ENCODE measurements around the gene CD3D.

Gene CD3D

DNA sequence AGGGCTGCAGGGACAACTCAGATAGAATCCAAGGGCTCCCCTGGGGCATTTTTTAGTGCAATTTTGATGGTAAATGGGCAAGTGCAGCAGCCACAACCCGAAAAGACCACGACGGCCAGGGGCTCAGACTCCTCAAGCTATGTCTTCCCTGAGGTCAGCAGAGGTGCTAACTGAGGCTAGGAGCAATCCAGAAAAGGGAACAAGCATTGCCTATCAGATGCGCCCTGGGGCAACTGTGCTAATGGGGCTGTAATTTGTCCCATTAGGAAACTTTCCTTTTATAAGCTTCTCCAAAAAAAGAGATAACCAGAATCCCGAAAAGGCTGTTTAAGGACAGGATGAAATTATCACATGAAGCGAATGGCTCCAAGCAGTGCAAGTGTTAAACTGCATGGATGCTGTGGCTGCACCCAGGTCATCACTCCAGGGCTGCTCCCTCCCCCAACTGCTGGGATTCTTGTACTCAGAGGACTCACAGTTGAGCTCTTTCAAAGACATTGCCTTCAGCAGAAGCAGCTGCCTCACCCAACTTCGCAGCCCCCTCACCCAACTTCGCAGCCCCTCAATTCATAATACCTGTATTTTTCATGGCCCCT, 40.8 kb downstream of the CD3D start:
- DNase-seq (ENCODE audit: low read depth): no peak
- in situ Hi-C loops (cut with HindIII; ENCODE audit: low sequenced_read_pairs): no loop called here
- H3K4me3 ChIP-seq (ENCODE audit: low read depth, low read length): no peak overlapping the region
- TF ChIP-seq, protein P1, sequence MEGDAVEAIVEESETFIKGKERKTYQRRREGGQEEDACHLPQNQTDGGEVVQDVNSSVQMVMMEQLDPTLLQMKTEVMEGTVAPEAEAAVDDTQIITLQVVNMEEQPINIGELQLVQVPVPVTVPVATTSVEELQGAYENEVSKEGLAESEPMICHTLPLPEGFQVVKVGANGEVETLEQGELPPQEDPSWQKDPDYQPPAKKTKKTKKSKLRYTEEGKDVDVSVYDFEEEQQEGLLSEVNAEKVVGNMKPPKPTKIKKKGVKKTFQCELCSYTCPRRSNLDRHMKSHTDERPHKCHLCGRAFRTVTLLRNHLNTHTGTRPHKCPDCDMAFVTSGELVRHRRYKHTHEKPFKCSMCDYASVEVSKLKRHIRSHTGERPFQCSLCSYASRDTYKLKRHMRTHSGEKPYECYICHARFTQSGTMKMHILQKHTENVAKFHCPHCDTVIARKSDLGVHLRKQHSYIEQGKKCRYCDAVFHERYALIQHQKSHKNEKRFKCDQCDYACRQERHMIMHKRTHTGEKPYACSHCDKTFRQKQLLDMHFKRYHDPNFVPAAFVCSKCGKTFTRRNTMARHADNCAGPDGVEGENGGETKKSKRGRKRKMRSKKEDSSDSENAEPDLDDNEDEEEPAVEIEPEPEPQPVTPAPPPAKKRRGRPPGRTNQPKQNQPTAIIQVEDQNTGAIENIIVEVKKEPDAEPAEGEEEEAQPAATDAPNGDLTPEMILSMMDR (IDR thresholded peaks at IDR 0.05; ENCODE audit: low read depth, low read length, missing control alignments): no peak

DNA sequence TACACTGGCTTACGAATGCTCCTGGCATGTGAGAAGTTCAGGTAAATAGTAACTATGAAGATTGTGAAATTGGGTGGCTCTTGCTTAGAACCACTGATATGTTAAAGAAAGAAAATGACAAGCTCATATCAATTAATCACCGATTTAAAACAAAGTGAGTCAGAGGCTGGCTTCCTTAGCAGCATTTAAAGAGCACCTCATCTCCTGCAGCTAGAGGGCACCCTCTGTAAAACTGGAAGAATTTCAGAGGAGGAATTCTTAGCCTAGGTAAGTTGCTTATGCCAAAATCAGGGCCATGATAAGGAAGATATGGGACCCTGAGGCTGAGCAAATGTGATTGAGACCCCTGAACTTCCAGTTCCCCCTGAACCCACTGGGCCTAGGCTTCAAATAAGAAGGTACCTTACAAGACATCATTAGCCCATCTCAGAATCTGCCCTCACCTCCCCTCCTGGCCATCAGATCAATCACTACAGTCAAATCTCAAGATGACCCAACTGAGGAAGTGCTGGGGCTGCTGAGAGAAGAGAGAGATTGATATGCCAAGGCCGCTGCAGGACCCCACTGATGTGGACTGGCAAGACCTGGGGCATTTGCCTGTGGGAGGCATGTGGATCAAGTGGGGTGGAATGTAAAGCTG, 46.6 kb downstream of the CD3D start:
- H3K4me3 ChIP-seq (ENCODE audit: low read depth, low read length): no peak overlapping the region
- no peak for DNase-seq (ENCODE audit: low read depth)
- in situ Hi-C loops (cut with HindIII; ENCODE audit: low sequenced_read_pairs): no loop called here
- TF ChIP-seq, protein P1 (IDR thresholded peaks at IDR 0.05; ENCODE audit: low read depth, low read length, missing control alignments): peak; percentile 39

DNA sequence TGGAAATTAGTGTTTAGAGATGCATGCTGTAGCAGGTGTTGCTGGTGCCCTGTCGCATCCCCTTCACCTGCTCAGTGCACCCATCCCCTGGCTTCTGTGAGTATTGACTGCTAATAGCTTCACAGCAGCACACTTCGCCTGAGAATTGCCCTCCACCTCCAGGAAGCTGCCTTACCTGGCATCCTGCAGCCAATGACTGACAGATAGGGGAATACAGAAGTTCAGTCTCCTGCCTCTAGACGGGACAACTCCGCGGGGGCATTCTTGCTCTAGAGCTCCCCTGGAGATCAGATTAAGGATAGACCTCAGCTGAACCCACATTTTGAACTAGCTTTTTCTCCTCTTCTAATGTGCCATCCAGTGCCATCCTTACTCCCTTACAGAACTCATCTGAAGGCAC, 47.3 kb downstream of the CD3D start:
- TF ChIP-seq, protein P1 (IDR thresholded peaks at IDR 0.05; ENCODE audit: low read depth, low read length, missing control alignments): no peak
- in situ Hi-C loops (cut with HindIII; ENCODE audit: low sequenced_read_pairs): no loop called here
- DNase-seq (ENCODE audit: low read depth): no peak
- no peak overlapping the region for H3K4me3 ChIP-seq (ENCODE audit: low read depth, low read length)

DNA sequence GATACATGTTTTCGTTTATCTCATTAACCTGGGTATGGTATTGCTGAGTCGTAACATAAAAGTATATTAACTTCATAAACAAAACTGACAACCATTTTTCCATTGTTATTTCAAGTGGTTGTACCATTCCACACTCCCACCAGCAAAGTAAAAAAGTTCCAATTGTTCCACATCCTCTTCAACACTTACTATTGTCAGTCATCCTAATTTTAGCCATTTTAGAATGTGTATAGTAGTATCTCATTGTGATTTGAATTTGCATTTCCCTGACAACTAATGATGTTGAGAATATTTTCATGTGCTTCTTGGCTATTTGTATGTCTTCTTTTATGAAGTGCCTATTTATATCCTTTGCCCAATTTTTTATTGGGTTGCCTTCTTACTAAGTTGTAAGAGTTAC, 48.5 kb downstream of the CD3D start:
- DNase-seq (ENCODE audit: low read depth): no peak
- H3K4me3 ChIP-seq (ENCODE audit: low read depth, low read length): no peak overlapping the region
- TF ChIP-seq, protein P1 (IDR thresholded peaks at IDR 0.05; ENCODE audit: low read depth, low read length, missing control alignments): no peak
- in situ Hi-C loops (cut with HindIII; ENCODE audit: low sequenced_read_pairs): no loop called here

DNA sequence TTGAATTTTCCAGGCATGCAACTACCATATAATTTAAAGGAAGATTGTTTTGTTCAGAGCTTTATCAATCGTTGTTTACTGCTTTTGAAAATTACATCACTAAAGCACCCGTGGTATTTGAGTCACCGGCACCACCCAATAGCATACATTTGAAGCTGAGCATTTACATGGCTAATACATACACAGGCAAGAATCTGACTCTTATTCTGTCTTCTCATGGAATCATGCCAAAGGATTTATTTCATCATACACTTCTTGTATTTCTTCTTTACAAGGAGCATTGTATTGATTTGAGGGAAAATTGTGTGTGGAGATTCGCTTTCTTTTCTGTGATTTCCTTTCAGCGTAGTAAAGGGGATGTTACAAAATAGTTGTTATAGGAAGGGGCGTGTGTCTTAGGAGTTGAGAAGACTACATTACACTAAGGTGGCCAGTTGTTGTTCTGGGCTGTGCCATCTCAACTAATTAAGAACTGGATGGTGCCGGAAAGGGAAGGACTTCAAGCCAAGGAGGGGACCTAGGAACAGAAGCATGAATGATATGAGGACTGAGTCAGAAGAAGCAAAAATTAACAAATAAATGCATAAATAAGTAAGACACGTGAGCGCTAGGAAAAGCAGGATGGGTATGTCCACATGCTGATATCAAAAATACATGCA, 50.9 kb downstream of the CD3D start:
- no peak overlapping the region for H3K4me3 ChIP-seq (ENCODE audit: low read depth, low read length)
- TF ChIP-seq, protein P1 (IDR thresholded peaks at IDR 0.05; ENCODE audit: low read depth, low read length, missing control alignments): no peak
- no peak for DNase-seq (ENCODE audit: low read depth)
- in situ Hi-C loops (cut with HindIII; ENCODE audit: low sequenced_read_pairs): no loop called here

DNA sequence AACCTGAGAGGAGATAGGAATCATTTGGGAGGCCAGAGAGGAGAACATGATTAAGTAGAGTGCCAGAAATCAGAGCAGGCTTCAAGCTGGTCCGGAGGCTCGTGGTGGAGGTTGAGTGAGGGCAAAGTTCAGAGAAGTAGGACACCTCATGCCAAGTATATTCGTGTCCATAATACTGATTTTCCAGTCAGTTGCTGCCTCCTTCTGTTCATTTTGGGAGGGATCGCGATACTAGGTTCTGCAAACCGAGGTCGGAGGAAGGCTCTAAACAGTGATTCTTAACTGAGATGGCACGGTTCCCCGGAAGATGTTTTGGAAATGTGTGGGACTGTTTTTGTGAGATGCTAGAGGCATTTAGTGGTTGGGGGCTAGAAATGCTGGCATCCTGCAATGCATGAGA, 51.6 kb downstream of the CD3D start:
- TF ChIP-seq, protein P1 (IDR thresholded peaks at IDR 0.05; ENCODE audit: low read depth, low read length, missing control alignments): no peak
- in situ Hi-C loops (cut with HindIII; ENCODE audit: low sequenced_read_pairs): no loop called here
- H3K4me3 ChIP-seq (ENCODE audit: low read depth, low read length): no peak overlapping the region
- DNase-seq (ENCODE audit: low read depth): no peak

All from astrocyte of the cerebellum (primary cell).